ENCODE results near the gene NAA80. TPM values are rescaled to one million over a fixed set of nuclear protein-coding genes. Genes with fewer than 3 reads are reported as not detected.

The NAA80 gene
- total RNA-seq, 1 donor from 2014 or later = 10.1 TPM

DNA sequence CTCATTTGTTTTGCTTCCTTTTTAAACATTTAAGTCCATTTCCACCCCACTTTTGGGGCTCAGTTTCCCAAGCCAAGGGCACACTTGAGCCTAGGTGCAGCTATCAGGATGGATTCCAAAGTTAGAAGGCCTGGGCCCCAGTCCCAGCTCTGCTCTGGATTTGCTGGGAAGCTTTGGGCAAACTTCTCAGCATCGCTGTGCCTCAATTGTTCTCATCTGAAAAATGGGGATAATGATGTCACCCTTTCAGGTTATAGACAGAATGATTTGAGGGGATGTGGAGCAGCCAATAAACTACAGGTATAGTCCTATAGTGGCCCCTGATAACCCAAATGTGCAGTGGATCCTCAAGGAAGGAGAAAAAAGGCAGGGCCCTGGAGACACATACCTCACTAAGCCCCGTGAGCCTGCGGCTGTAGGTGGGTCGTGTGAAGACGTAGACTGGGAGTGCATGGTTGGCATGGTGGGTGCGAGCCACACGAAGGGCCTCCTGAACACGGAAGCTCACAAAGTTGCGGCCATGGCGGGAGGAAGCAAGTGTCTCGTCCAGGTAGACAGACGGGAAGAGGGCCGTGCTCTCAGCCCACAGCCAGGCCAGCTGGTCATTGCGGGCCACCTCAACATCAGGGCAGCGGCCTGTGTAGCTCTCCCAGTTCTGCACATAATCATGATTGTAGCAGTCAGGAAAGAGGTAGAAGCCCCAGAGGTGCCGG, 20.1 kb upstream of the NAA80 start:
- H3K4me3 ChIP-seq = no peak overlapping the region

DNA sequence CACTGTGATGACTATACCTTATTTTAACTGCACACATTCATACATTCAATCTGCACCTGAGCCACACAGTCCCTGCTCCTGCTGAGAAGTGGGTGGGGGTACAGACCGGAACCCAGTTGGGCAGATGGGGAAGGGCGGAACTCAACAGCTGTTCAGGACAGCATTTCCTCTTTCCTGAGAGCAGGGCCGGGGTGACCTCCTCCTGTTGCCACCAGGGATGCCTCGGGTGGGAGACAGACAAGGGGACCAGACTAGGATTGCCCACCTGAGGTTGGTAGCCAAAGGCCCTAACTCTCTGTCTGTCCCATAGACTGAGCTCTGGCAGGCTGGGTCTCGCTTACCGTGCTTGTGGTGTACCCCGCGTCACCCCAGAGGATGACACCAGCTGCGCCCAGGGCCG, 19.4 kb upstream of the NAA80 start:
- no peak overlapping the region for H3K4me3 ChIP-seq
- peaks cover 37% of the 10 kb centered on the region for H3K79me2 ChIP-seq (ENCODE audit: low read depth)
- Mint-ChIP-seq H3K27ac (peak overlapping the region; percentile 83), H3K27me3 (ENCODE audit: insufficient read depth, low read depth) (peaks cover 4% of the 10 kb centered on the region), H3K9me3 (no peaks in the 10 kb centered on the region), H3K36me3 (peaks cover 41% of the 10 kb centered on the region), H3K4me3 (peak overlapping the region; percentile 70), H3K4me1 (peaks cover 40% of the 10 kb centered on the region)
- no peak overlapping the region for H3K9ac ChIP-seq
- TF ChIP-seq, protein P1, sequence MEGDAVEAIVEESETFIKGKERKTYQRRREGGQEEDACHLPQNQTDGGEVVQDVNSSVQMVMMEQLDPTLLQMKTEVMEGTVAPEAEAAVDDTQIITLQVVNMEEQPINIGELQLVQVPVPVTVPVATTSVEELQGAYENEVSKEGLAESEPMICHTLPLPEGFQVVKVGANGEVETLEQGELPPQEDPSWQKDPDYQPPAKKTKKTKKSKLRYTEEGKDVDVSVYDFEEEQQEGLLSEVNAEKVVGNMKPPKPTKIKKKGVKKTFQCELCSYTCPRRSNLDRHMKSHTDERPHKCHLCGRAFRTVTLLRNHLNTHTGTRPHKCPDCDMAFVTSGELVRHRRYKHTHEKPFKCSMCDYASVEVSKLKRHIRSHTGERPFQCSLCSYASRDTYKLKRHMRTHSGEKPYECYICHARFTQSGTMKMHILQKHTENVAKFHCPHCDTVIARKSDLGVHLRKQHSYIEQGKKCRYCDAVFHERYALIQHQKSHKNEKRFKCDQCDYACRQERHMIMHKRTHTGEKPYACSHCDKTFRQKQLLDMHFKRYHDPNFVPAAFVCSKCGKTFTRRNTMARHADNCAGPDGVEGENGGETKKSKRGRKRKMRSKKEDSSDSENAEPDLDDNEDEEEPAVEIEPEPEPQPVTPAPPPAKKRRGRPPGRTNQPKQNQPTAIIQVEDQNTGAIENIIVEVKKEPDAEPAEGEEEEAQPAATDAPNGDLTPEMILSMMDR (IDR thresholded peaks at IDR 0.05) = no peak
- TF ChIP-seq EZH2phosphoT487 (IDR thresholded peaks at IDR 0.05) (no peak), EZH2 (IDR thresholded peaks at IDR 0.05) (no peak)
- H3K4me2 ChIP-seq = peak overlapping the region; percentile 88
- no peaks in the 10 kb centered on the region for H3K27me3 ChIP-seq
- no peak overlapping the region for H3K27ac ChIP-seq
- DNase-seq (ENCODE audit: low spot score) = no peak
- H4K20me1 ChIP-seq (ENCODE audit: low read depth) = peaks cover 36% of the 10 kb centered on the region
- H2AFZ ChIP-seq (replicated peaks) = no peak overlapping the region
- H3K4me1 ChIP-seq = peaks cover 28% of the 10 kb centered on the region
- no peaks in the 10 kb centered on the region for H3K36me3 ChIP-seq
- no peaks in the 10 kb centered on the region for H3K9me3 ChIP-seq (ENCODE audit: low read depth)
- peaks cover 21% of the 10 kb centered on the region for H3F3A ChIP-seq (ENCODE audit: low read depth)

More for the DNA sequence above, 20.1 kb upstream of the NAA80 start:
- H3K27me3 Mint-ChIP-seq (ENCODE audit: insufficient read depth, low read depth) = peaks cover 4% of the 10 kb centered on the region
- H3K9me3 Mint-ChIP-seq = no peaks in the 10 kb centered on the region
- Histone ChIP-seq H3K9ac (no peak overlapping the region), H3K27ac (no peak overlapping the region), H3K9me3 (ENCODE audit: low read depth) (no peaks in the 10 kb centered on the region), H3F3A (ENCODE audit: low read depth) (peaks cover 26% of the 10 kb centered on the region), H3K27me3 (no peaks in the 10 kb centered on the region), H3K4me2 (peak overlapping the region; percentile 88), H2AFZ (replicated peaks) (no peak overlapping the region), H4K20me1 (ENCODE audit: low read depth) (peaks cover 36% of the 10 kb centered on the region), H3K79me2 (ENCODE audit: low read depth) (peaks cover 37% of the 10 kb centered on the region), H3K4me1 (peaks cover 28% of the 10 kb centered on the region), H3K36me3 (no peaks in the 10 kb centered on the region)
- no peak overlapping the region for H3K27ac Mint-ChIP-seq
- peak overlapping the region; percentile 99 for H3K4me3 Mint-ChIP-seq
- peaks cover 34% of the 10 kb centered on the region for H3K36me3 Mint-ChIP-seq
- no peak for DNase-seq (ENCODE audit: low spot score)
- TF ChIP-seq EZH2phosphoT487 (IDR thresholded peaks at IDR 0.05) (no peak), EZH2 (IDR thresholded peaks at IDR 0.05) (no peak)
- TF ChIP-seq, protein P1 (IDR thresholded peaks at IDR 0.05) = no peak
- peaks cover 43% of the 10 kb centered on the region for H3K4me1 Mint-ChIP-seq

DNA sequence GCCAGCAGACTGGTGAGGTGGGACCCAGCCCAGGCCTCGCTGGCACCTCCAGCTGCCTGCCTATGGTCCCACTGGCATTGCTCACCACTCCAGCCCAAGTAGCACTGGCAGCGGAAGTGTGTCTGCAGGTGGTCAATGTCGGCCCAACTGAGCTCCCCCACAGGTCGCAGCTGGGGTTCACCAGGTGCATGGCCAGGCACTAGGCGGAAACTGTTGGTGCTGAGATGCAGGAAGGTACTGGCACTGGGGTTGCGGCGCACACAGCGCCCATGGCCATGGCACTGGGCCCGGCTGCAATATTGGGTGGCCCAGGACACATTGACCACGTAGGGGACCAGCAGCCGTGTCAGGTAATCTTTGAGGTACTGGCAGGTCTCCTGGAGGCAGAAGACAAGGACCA, 19.0 kb upstream of the NAA80 start:
- Histone ChIP-seq H4K20me1 (ENCODE audit: low read depth) (peaks cover 36% of the 10 kb centered on the region), H3K4me1 (peaks cover 28% of the 10 kb centered on the region)

More for the DNA sequence above, 19.0 kb upstream of the NAA80 start:
- no peaks in the 10 kb centered on the region for H3K36me3 ChIP-seq
- H3K9me3 ChIP-seq (ENCODE audit: low read depth) = no peaks in the 10 kb centered on the region
- H3K27ac Mint-ChIP-seq = peak overlapping the region; percentile 83
- H2AFZ ChIP-seq (replicated peaks) = no peak overlapping the region
- no peak overlapping the region for H3K4me2 ChIP-seq
- H3K4me1 Mint-ChIP-seq = peaks cover 36% of the 10 kb centered on the region
- peaks cover 37% of the 10 kb centered on the region for H3K79me2 ChIP-seq (ENCODE audit: low read depth)
- H3K36me3 Mint-ChIP-seq = peaks cover 41% of the 10 kb centered on the region
- H3K4me3 ChIP-seq = no peak overlapping the region
- peaks cover 1% of the 10 kb centered on the region for H3K27me3 Mint-ChIP-seq (ENCODE audit: insufficient read depth, low read depth)
- H3K27me3 ChIP-seq = no peaks in the 10 kb centered on the region
- peaks cover 20% of the 10 kb centered on the region for H3F3A ChIP-seq (ENCODE audit: low read depth)
- no peak overlapping the region for H3K27ac ChIP-seq
- H3K4me3 Mint-ChIP-seq = no peak overlapping the region
- DNase-seq (ENCODE audit: low spot score) = no peak
- H3K9me3 Mint-ChIP-seq = peaks cover under 1% of the 10 kb centered on the region
- TF ChIP-seq, protein P1 (IDR thresholded peaks at IDR 0.05) = no peak
- TF ChIP-seq EZH2 (IDR thresholded peaks at IDR 0.05) = no peak
- no peak for TF ChIP-seq EZH2phosphoT487 (IDR thresholded peaks at IDR 0.05)
- no peak overlapping the region for H3K9ac ChIP-seq
